Measurements from ENCODE around the gene SOX1.

The SOX1 gene

GRCh38 chr13:112073245-112074138 is 6.5 kb downstream of the SOX1 start:
- DNase-seq, result no peak

- DNase-seq, result no peak
These were observed 7.4 kb downstream of the SOX1 start for GRCh38 chr13:112074139-112074865.

GRCh38 chr13:112077729-112078128 is 10.8 kb downstream of the SOX1 start:
- DNase-seq, result no peak

GRCh38 chr13:112078216-112078615 is 11.3 kb downstream of the SOX1 start:
- DNase-seq, result no peak

GRCh38 chr13:112078879-112079531 is 12.1 kb downstream of the SOX1 start:
- DNase-seq, result no peak

- DNase-seq, result no peak
These were observed 12.7 kb downstream of the SOX1 start for GRCh38 chr13:112079696-112080095.

GRCh38 chr13:112083971-112084370 is 17.0 kb downstream of the SOX1 start:
- DNase-seq, result no peak

GRCh38 chr13:112092453-112092852 is 25.5 kb downstream of the SOX1 start:
- DNase-seq, result no peak

- no peak for DNase-seq
These were observed 28.4 kb downstream of the SOX1 start for GRCh38 chr13:112095354-112095753.

- no peak for DNase-seq
These were observed 30.0 kb downstream of the SOX1 start for GRCh38 chr13:112096959-112097358.

- DNase-seq, result no peak
These were observed 30.8 kb downstream of the SOX1 start for GRCh38 chr13:112097770-112098169.

- no peak for DNase-seq
These were observed 31.8 kb downstream of the SOX1 start for GRCh38 chr13:112098699-112099098.

- no peak for DNase-seq
These were observed 34.5 kb downstream of the SOX1 start for GRCh38 chr13:112101360-112101930.

GRCh38 chr13:112102243-112102642 is 35.3 kb downstream of the SOX1 start:
- DNase-seq, result no peak

- DNase-seq, result no peak
These were observed 36.4 kb downstream of the SOX1 start for GRCh38 chr13:112103260-112103838.

GRCh38 chr13:112103961-112104880 is 37.3 kb downstream of the SOX1 start:
- no peak for DNase-seq

GRCh38 chr13:112104881-112105234 is 37.9 kb downstream of the SOX1 start:
- DNase-seq, result no peak

GRCh38 chr13:112105244-112105681 is 38.3 kb downstream of the SOX1 start:
- no peak for DNase-seq

GRCh38 chr13:112105892-112106291 is 38.9 kb downstream of the SOX1 start:
- no peak for DNase-seq

GRCh38 chr13:112106478-112107141 is 39.7 kb downstream of the SOX1 start:
- no peak for DNase-seq

- no peak for DNase-seq
These were observed 40.3 kb downstream of the SOX1 start for GRCh38 chr13:112107289-112107688.
